ENCODE results near the gene GNG8.
A peak's percentile ranks its signal among the peaks of the same experiment; 100 is the strongest.

Gene GNG8

GRCh38 chr19:46670813-46671212 is 34.8 kb upstream of the GNG8 start:
- no peak overlapping the region for H3K27ac ChIP-seq
- no peak for TF ChIP-seq CTCF (IDR thresholded peaks at IDR 0.05)
- no peaks in the 10 kb centered on the region for H3K27me3 ChIP-seq (ENCODE audit: control insufficient read depth, insufficient read depth, low read length)
- no peak overlapping the region for H3K4me2 ChIP-seq (ENCODE audit: low read length)
- no peak overlapping the region for H2AFZ ChIP-seq
- no peaks in the 10 kb centered on the region for H3K79me2 ChIP-seq
- H3K9ac ChIP-seq: no peak overlapping the region
- no peaks in the 10 kb centered on the region for H3K9me3 ChIP-seq (ENCODE audit: control insufficient read depth, low read length)
- no peak overlapping the region for H3K4me3 ChIP-seq (ENCODE audit: low read depth, low read length)
- H3K4me1 ChIP-seq: no peaks in the 10 kb centered on the region
- no peaks in the 10 kb centered on the region for H3K36me3 ChIP-seq (ENCODE audit: control insufficient read depth, insufficient read depth, low read length)

- H3K4me1 ChIP-seq: no peaks in the 10 kb centered on the region
- no peak overlapping the region for H2AFZ ChIP-seq
- H3K79me2 ChIP-seq: no peaks in the 10 kb centered on the region
- no peak overlapping the region for H3K27ac ChIP-seq
- H3K36me3 ChIP-seq (ENCODE audit: control insufficient read depth, insufficient read depth, low read length): no peaks in the 10 kb centered on the region
- H3K4me3 ChIP-seq (ENCODE audit: low read depth, low read length): no peak overlapping the region
- TF ChIP-seq CTCF (IDR thresholded peaks at IDR 0.05): no peak
- H3K9ac ChIP-seq: no peak overlapping the region
- H3K4me2 ChIP-seq (ENCODE audit: low read length): no peak overlapping the region
- H3K9me3 ChIP-seq (ENCODE audit: control insufficient read depth, low read length): no peaks in the 10 kb centered on the region
- H3K27me3 ChIP-seq (ENCODE audit: control insufficient read depth, insufficient read depth, low read length): no peaks in the 10 kb centered on the region
Observed at GRCh38 chr19:46668662-46669061, 32.7 kb upstream of the GNG8 start.

GRCh38 chr19:46665072-46665471 is 29.1 kb upstream of the GNG8 start:
- Histone ChIP-seq H3K36me3 (ENCODE audit: control insufficient read depth, insufficient read depth, low read length) (no peaks in the 10 kb centered on the region), H3K9me3 (ENCODE audit: control insufficient read depth, low read length) (no peaks in the 10 kb centered on the region), H3K4me2 (ENCODE audit: low read length) (no peak overlapping the region), H3K9ac (no peak overlapping the region), H2AFZ (no peak overlapping the region), H3K27ac (no peak overlapping the region), H3K4me3 (ENCODE audit: low read depth, low read length) (no peak overlapping the region), H3K4me1 (peaks cover 5% of the 10 kb centered on the region), H3K79me2 (no peaks in the 10 kb centered on the region), H3K27me3 (ENCODE audit: control insufficient read depth, insufficient read depth, low read length) (no peaks in the 10 kb centered on the region)
- TF ChIP-seq CTCF (IDR thresholded peaks at IDR 0.05): no peak

- Histone ChIP-seq H2AFZ (peak overlapping the region; percentile 75), H3K27me3 (ENCODE audit: control insufficient read depth, insufficient read depth, low read length) (no peaks in the 10 kb centered on the region), H3K36me3 (ENCODE audit: control insufficient read depth, insufficient read depth, low read length) (no peaks in the 10 kb centered on the region), H3K79me2 (no peaks in the 10 kb centered on the region), H3K4me2 (ENCODE audit: low read length) (peak overlapping the region; percentile 75), H3K4me3 (ENCODE audit: low read depth, low read length) (peak overlapping the region; percentile 53), H3K9ac (no peak overlapping the region), H3K9me3 (ENCODE audit: control insufficient read depth, low read length) (no peaks in the 10 kb centered on the region), H3K4me1 (peaks cover 13% of the 10 kb centered on the region), H3K27ac (peak overlapping the region; percentile 34)
- peak; percentile 96 for TF ChIP-seq CTCF (IDR thresholded peaks at IDR 0.05)
Observed at GRCh38 chr19:46661735-46662592, 26.0 kb upstream of the GNG8 start.

Data from parathyroid adenoma (tissue), 2 donors.